Hindlimb muscle (tissue), 1 donor: Measurements from ENCODE around the gene GFRA1. TPM values are rescaled to one million over a fixed set of nuclear protein-coding genes. Genes with fewer than 3 reads are reported as not detected.
A peak's percentile ranks its signal among the peaks of the same experiment; 100 is the strongest.

Experiments
- DNase-seq: peaks from one replicate; pipeline ENCODE4 v3.0.0-alpha.2; 2013
- polyA plus RNA-seq: library from polyadenylated mRNA; unstranded; fragments of 120-200 nt; gene quantifications from one replicate; pipeline ENCODE4 v1.2.1, GENCODE V29; 2013; ENCODE audit not compliant: insufficient read length

GFRA1 gene
- polyA plus RNA-seq, 1 donor: 33.4 TPM

- DNase-seq: peak; percentile 38
These were observed 2.0 kb downstream of the GFRA1 start for GRCh38 chr10:116270771-116271592.

- DNase-seq: peak; percentile 27
These were observed 2.8 kb downstream of the GFRA1 start for GRCh38 chr10:116270126-116270770.

DNA sequence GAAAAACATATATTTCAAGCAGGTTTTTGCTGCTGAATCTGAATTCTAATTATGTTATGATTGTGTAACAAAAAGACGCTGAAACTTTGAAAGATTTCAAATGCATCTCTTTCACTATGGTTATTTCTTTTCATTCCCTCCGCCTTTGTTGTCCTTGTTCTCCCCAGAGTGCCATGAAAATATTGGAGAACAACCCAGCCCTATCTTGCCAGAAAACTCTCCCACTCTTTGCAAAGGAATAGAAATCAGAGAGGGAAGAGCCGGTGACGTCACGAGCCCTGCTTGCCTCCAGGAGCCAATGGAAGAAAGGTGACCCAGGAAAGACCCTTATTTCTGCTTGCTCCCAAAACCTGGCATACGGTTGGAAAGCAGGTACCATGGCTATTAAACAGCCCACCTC is 3.4 kb downstream of the GFRA1 start:
- DNase-seq: peak; percentile 52

DNA sequence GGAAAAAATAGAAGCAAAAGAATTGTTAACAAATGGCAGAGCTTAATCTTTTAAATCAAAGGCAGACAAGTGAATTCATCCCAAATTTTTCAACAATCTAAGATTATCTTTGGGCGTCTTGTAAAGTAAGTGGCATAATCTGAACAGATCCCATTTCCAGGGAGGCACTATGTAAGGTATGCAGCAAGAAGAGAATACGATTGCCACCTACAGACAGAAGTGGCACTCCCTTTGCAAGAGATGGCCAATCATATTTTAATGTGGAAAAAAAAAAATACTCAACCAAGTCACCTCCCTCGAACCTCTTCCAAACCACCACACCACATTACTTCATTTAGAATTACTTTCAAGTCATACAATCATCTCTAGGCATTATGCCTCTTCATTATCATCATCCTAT is 4.0 kb downstream of the GFRA1 start:
- DNase-seq: no peak

GRCh38 chr10:116265686-116266085 is 7.3 kb downstream of the GFRA1 start:
- no peak for DNase-seq

DNA sequence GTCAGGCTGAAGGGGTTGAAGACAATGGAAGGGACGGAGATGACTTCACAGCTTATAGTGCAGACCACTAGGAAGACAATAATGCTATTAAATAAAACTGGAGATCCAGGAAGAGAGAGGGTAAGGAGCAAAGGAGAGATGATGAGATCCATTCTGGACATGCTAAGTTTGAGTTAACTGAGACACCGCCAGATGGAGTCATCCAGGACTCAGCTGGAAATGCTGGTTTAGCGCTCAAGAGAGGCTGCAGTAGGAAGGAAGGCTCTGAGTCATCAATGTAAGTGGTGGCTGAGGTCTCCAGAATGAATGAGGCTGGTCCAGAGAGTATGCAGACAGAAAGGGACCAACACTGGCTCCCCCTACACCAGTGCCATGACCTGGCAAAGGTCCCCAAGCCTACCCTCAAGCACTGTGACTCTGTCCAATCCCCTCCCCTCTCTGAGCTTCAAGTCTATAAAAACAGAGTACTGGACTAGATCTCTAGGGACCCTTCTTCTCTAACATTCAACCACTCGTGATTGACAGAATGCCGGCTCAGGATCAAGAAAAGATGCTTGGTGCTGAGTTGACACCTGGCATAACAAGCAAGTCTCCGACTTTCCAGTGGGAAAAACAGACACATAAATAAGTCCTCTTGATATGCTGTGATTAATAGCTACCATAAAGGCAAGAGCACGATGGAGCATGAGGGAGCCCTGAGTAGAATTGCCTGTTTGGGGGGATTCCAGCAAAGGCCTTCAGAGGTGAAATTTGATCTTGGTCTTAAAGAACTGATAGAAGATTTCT is 8.9 kb downstream of the GFRA1 start:
- no peak for DNase-seq

- no peak for DNase-seq
These were observed 10.3 kb downstream of the GFRA1 start for GRCh38 chr10:116262678-116263077.

GRCh38 chr10:116260599-116260998 is 12.4 kb downstream of the GFRA1 start:
- DNase-seq: no peak

GRCh38 chr10:116259638-116260037 is 13.4 kb downstream of the GFRA1 start:
- DNase-seq: no peak

DNA sequence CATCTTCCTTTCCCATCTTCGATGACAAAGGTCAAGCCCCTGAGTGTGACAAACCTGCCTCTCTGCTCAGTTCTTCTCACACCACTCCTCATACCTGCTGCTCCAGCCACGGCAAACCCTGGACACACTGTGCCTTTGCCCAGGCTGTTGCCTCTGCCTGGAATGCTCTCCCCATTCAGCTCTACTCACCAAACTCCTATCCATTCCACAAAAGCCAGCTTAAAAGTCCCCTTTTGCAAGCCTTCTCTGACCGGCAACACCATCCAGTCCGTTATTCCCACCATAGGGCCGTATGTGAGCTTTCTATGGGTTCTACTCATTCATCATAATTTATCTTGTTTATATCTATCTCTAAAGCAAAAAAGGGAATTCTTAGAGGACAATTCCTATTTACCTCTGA is 15.2 kb downstream of the GFRA1 start:
- DNase-seq: no peak

DNA sequence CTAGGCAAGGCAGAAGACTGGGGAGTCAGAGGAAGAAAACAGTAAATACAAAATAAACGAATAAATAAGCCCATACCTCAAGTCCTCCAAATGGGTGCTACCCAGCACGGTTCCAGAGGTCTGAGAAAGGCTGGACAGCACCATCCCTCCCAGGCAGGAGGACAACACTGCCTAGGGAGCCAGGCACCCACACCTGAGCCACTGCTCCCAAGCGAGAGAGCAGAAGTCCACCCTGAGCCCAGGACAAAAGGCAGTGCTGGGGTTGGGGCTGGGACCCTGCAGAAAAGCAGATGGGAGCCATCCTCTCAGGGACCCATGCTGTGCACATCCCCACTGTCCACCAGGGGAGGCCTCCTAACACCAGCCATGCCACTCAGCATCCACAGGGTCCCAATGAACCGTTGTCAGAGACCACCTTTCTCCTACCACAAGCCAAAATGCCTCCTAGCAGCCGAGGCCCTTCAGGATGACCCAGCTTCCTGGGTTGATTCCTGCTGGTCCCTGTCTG is 16.2 kb downstream of the GFRA1 start:
- no peak for DNase-seq

- no peak for DNase-seq
These were observed 16.9 kb downstream of the GFRA1 start for GRCh38 chr10:116255886-116256751.

GRCh38 chr10:116254422-116255155 is 18.4 kb downstream of the GFRA1 start:
- DNase-seq: no peak

DNA sequence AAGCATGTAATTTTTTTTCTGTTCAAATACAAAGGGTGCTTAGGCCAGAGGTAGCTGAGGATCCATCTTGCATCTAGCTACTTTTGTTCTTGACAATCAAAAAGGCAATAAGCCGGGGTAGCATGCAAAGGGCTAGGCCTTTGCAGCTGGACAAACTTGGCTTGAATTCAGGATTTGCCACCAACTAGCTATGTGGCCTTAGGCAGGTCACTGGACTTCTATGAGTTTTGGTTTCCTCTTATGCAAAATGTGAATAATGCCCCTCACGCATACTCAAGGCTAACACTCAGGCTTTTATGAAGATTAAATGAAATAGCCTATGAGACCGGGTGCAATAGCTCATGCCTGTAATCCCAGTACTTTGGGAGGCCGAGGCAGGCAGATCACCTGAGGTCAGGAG is 19.3 kb downstream of the GFRA1 start:
- DNase-seq: no peak

DNA sequence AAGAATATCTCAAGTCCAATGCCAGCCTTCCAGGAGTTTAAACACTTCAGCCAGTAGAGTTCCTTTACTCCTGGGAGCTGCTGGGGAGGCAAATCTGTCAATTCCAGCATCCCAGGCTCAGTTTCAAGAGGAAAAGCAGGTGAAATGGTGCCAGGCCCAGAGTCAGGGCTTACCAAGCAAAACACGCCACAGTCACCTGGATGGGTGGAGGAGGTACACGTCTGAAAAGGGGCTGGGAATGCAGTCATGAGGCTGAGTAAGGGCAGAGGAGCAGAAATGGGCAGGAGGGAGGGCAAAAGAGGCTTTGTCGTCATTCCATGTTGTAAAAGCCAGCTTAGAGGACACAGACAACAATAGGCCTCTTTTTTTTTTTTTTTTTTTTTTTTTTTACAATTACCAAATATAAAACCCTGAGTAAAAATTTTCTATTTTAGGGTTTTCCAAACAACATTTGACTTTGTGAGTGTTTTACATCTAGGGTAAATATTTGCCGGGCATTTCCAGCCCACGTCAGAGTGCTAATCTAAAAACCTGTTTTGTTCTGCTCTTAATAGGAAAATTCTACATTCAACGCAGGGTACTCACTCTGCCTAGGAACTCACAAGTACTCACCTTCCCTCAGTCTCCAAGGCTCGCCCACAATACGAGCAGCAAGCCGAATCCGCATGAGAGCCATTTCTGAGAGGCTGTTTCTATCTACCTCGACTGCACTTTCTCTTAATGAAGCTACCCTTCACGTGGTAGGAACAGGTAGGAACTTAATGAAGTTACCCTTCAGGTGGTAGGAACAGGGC is 21.2 kb downstream of the GFRA1 start:
- DNase-seq: no peak

DNA sequence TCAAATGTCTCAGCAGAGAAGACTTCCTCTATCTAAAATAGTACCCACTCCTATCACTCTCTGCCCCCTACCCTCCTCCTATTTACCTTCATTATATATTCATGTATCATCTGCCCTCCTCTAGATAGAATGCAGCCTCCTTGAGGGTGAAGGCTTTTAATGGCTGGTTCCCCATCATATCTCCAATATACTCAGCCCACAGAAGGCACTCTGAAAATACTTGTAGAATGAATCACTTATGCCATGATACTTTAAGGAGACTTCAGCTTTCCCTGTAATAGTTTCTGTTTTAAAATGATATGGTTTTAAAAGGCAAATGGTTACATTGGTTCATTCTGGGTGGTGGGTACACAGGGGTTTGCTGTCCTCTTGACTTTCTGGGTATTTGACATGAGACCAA is 25.3 kb downstream of the GFRA1 start:
- DNase-seq: no peak

- DNase-seq: no peak
These were observed 26.7 kb downstream of the GFRA1 start for GRCh38 chr10:116246263-116246662.

DNA sequence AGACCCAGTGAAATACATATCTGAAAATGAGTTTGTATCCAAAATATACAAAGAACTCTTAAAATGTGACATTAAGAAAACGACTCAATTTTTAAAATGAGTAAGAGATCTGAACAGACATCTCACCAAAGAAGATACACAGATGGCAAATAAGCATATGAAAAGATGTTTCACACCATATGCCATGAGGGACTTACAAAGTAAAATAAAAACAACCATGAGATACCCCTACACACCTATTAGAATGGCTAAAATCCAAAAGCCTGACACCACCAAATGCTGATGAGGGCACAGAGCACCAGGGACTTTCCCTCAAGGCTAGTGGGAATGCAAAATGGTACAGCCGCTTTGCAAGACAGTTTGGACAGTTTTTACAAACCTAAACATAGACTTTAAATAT is 27.9 kb downstream of the GFRA1 start:
- no peak for DNase-seq

GRCh38 chr10:116241642-116242410 is 31.2 kb downstream of the GFRA1 start:
- peak; percentile 34 for DNase-seq

DNA sequence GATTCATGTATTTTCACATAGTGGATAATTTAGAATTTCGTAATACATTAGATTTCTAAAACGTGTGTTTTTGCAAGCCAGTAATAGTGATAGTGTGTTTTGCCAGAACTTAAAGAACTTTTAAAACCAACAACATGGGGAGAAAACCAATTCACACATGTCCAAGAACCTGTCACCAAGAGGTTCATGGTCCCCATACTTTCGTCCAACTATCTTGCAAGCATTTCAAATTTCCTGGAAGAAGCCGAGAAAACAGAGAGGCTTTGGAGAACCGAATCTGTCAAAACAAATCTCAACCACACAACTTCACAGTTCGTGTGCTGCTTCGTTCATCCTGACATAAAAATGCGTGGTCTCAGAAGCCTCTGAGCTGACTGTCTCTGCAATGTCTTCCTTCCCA is 31.9 kb downstream of the GFRA1 start:
- peak; percentile 67 for DNase-seq
